Measurements from ENCODE around the gene SLC6A8.
"Not testable (repeated sequence)": the region's sequence is repeated elsewhere in the genome, so short reads cannot be mapped to it uniquely, and the experiment has no call there.

DNA sequence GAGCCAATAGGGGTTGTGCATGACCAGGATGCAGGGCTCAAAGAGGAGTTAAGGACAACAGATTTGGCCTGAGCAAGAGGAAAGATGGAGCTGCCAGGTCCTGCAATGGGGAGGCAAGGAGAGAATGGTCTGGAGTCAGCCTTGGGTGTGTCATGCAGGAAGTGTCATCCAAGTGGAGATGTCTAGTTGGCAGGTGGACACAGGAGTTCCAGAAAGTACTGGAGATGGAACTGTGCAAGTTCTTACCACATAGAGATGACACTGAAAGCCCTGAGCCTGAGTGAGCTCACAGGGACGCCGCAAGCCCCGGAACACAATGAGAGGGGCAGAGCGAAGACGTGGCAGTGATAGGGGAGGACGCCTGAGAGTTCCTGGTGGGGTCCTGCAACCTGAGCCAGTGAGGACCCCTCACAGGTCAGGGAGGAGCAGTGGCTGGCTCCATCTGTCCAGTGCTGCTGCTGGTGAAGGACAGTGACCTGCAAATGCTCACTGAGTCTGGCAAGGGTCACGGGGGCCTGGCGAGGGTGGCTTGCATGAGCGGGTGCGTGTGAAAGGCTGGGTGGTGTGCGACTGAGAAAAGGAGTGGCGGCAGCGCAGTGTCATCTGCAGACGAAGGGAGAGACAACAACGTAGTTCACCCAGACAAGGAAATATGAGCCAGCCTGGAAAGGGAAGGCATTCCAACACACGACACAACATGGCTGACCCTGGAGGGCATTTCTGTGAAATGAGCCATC, 9.4 kb downstream of the SLC6A8 start:
- TF ChIP-seq, protein P1, sequence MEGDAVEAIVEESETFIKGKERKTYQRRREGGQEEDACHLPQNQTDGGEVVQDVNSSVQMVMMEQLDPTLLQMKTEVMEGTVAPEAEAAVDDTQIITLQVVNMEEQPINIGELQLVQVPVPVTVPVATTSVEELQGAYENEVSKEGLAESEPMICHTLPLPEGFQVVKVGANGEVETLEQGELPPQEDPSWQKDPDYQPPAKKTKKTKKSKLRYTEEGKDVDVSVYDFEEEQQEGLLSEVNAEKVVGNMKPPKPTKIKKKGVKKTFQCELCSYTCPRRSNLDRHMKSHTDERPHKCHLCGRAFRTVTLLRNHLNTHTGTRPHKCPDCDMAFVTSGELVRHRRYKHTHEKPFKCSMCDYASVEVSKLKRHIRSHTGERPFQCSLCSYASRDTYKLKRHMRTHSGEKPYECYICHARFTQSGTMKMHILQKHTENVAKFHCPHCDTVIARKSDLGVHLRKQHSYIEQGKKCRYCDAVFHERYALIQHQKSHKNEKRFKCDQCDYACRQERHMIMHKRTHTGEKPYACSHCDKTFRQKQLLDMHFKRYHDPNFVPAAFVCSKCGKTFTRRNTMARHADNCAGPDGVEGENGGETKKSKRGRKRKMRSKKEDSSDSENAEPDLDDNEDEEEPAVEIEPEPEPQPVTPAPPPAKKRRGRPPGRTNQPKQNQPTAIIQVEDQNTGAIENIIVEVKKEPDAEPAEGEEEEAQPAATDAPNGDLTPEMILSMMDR (conservative IDR thresholded peaks at IDR 0.05; ENCODE audit: low read length), result not testable (repeated sequence)
- not testable (repeated sequence) for TF ChIP-seq EZH2phosphoT487 (IDR thresholded peaks at IDR 0.05; ENCODE audit: borderline replicate concordance)

Measured in Loucy (cell line).